ENCODE results near the gene GRIK3.
A peak's percentile ranks its signal among the peaks of the same experiment; 100 is the strongest.
"Not testable (repeated sequence)": the region's sequence is repeated elsewhere in the genome, so short reads cannot be mapped to it uniquely, and the experiment has no call there.

The GRIK3 gene

GRCh38 chr1:36772647-36773495 lies 261.4 kb downstream of the GRIK3 start:
- no peak overlapping the region for H3K27ac ChIP-seq
- no peak for TF ChIP-seq ZFX (IDR thresholded peaks at IDR 0.05; ENCODE audit: borderline replicate concordance)
- TF ChIP-seq, protein P1, sequence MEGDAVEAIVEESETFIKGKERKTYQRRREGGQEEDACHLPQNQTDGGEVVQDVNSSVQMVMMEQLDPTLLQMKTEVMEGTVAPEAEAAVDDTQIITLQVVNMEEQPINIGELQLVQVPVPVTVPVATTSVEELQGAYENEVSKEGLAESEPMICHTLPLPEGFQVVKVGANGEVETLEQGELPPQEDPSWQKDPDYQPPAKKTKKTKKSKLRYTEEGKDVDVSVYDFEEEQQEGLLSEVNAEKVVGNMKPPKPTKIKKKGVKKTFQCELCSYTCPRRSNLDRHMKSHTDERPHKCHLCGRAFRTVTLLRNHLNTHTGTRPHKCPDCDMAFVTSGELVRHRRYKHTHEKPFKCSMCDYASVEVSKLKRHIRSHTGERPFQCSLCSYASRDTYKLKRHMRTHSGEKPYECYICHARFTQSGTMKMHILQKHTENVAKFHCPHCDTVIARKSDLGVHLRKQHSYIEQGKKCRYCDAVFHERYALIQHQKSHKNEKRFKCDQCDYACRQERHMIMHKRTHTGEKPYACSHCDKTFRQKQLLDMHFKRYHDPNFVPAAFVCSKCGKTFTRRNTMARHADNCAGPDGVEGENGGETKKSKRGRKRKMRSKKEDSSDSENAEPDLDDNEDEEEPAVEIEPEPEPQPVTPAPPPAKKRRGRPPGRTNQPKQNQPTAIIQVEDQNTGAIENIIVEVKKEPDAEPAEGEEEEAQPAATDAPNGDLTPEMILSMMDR (IDR thresholded peaks at IDR 0.05), result no peak

DNA sequence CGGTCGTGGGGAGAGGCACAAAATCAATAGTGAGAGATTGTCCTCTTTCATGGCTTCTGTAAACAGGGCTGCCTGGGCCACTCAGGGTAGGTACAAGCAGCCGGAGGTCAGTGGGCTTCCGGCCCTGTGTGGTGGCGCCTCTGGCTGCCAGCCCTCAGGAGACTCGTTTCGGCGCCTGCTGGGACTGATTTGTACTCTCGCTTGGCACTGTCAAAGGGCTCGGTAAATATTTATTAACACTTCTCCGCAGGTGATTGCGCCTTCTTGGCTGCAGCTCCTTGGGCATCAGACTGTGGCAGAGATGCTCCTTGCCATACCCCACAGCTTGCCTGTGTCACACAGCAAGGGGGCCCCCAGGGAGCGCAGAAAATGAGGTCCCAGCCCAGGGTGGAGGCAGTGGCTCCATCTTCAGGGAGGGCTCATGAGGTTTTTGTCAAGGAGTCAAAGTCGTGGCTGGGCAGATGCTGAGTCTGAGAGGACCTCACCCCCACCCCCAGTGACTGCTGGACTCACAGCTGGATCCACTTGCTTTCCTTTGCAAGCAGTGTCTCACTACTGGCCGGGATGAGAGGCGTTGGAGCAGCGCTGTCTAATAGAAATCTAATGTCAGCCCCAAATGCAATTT lies 262.5 kb downstream of the GRIK3 start:
- TF ChIP-seq, protein P1 (IDR thresholded peaks at IDR 0.05), result no peak
- no peak for TF ChIP-seq ZFX (IDR thresholded peaks at IDR 0.05; ENCODE audit: borderline replicate concordance)
- no peak overlapping the region; the same call in 1 of the 2 replicates for H3K27ac ChIP-seq

- peak overlapping the region; percentile 13 for H3K27ac ChIP-seq
- TF ChIP-seq, protein P1 (IDR thresholded peaks at IDR 0.05), result no peak
- no peak for TF ChIP-seq ZFX (IDR thresholded peaks at IDR 0.05; ENCODE audit: borderline replicate concordance)
Measured at GRCh38 chr1:36771240-36771639, 263.1 kb downstream of the GRIK3 start.

- peak overlapping the region; percentile 13 for H3K27ac ChIP-seq
- no peak for TF ChIP-seq ZFX (IDR thresholded peaks at IDR 0.05; ENCODE audit: borderline replicate concordance)
- TF ChIP-seq, protein P1 (IDR thresholded peaks at IDR 0.05), result no peak
Measured at GRCh38 chr1:36769886-36770830, 264.2 kb downstream of the GRIK3 start.

- no peak overlapping the region for H3K27ac ChIP-seq
- TF ChIP-seq ZFX (IDR thresholded peaks at IDR 0.05; ENCODE audit: borderline replicate concordance), result no peak
- TF ChIP-seq, protein P1 (IDR thresholded peaks at IDR 0.05), result no peak
Measured at GRCh38 chr1:36768486-36769178, 265.7 kb downstream of the GRIK3 start.

- not testable (repeated sequence) for H3K27ac ChIP-seq
Measured at GRCh38 chr1:36767429-36767828, 266.9 kb downstream of the GRIK3 start.

GRCh38 chr1:36766481-36766880 lies 267.8 kb downstream of the GRIK3 start:
- no peak overlapping the region for H3K27ac ChIP-seq
- TF ChIP-seq, protein P1 (IDR thresholded peaks at IDR 0.05), result no peak
- no peak for TF ChIP-seq ZFX (IDR thresholded peaks at IDR 0.05; ENCODE audit: borderline replicate concordance)

Data from 22Rv1 (cell line).